OCI-LY7 (cell line): ENCODE measurements around the gene STYK1. TPM values are rescaled to one million over a fixed set of nuclear protein-coding genes. Genes with fewer than 3 reads are reported as not detected.

Experiments
- BruUV-seq: library from RNA; stranded (reverse); fragments of 400-500 nt; replicated peaks from 2 replicates; lab custom pipeline; 2021; lab: Mats Ljungman, UMichigan
- CTCF ChIA-PET: fragments of 300-600 bp; sonication (Branson Sonifier 250); formaldehyde crosslinking; loops from one replicate; lab custom pipeline; 2022; ENCODE audit warnings: antibody characterized with exemption; ENCODE audit not compliant: unreplicated experiment; lab: Charles Lee
- POLR2A ChIA-PET: fragments of 300-600 bp; sonication (Branson Sonifier 250); formaldehyde crosslinking; loops from one replicate; lab custom pipeline; 2022; ENCODE audit warnings: antibody characterized with exemption; lab: Charles Lee
- DNase-seq: peaks from one replicate; pipeline ENCODE4 v3.0.0-alpha.2; 2015; ENCODE audit warnings: low spot score
- H2AFZ ChIP-seq: fragments of 200-600 bp; sonication (generic), shearing (Covaris generic); 2 replicates; pipeline ENCODE4 v1.6.1; 2014; ENCODE audit warnings: mild to moderate bottlenecking, antibody characterized with exemption, low read length, moderate library complexity
- H3K27ac ChIP-seq: fragments of 200-600 bp; sonication (generic); 2 replicates; pipeline ENCODE4 v1.5.1; 2014; ENCODE audit warnings: mixed run types, low read depth, mild to moderate bottlenecking, moderate library complexity, low read length, inconsistent platforms; ENCODE audit not compliant: poor library complexity, severe bottlenecking
- H3K36me3 ChIP-seq: fragments of 200-600 bp; sonication (generic); 2 replicates; pipeline ENCODE4 v1.6.1; 2014; ENCODE audit warnings: mild to moderate bottlenecking, antibody characterized with exemption, low read length, moderate library complexity, mixed read lengths; ENCODE audit not compliant: insufficient read depth
- H3K4me1 ChIP-seq: fragments of 200-600 bp; sonication (generic); 2 replicates; pipeline ENCODE4 v1.5.1; 2014; ENCODE audit warnings: mild to moderate bottlenecking, low read length; ENCODE audit not compliant: insufficient read depth, poor library complexity, severe bottlenecking
- H3K4me2 ChIP-seq: fragments of 200-600 bp; sonication (generic); 2 replicates; pipeline ENCODE4 v1.6.1; 2014; ENCODE audit warnings: mild to moderate bottlenecking, low read length
- H3K4me3 ChIP-seq: fragments of 200-600 bp; sonication (generic); 2 replicates; pipeline ENCODE4 v1.5.1; 2014; ENCODE audit warnings: mild to moderate bottlenecking, low read depth, low read length; ENCODE audit not compliant: poor library complexity, severe bottlenecking
- H3K79me2 ChIP-seq: fragments of 200-600 bp; sonication (generic); 2 replicates; pipeline ENCODE4 v1.6.1; 2016; ENCODE audit warnings: low read depth, mild to moderate bottlenecking, low read length, moderate library complexity, mixed read lengths; ENCODE audit not compliant: insufficient read depth
- H3K9me2 ChIP-seq: fragments of 200-600 bp; sonication (generic); 2 replicates; pipeline ENCODE4 v1.6.1; 2016; ENCODE audit warnings: mild to moderate bottlenecking, low read length, mixed read lengths; ENCODE audit not compliant: insufficient read depth
- H3K9me3 ChIP-seq: fragments of 200-600 bp; sonication (generic); 2 replicates; pipeline ENCODE4 v1.6.1; 2014; ENCODE audit warnings: mild to moderate bottlenecking, mixed run types, low read length, mixed read lengths
- H4K20me1 ChIP-seq: fragments of 200-600 bp; sonication (generic); 2 replicates; pipeline ENCODE4 v1.6.1; 2014; ENCODE audit warnings: mild to moderate bottlenecking, antibody characterized with exemption, low read length, moderate library complexity, mixed read lengths; ENCODE audit not compliant: insufficient read depth
- EZH2phosphoT487 ChIP-seq: fragments of 200-600 bp; sonication (generic); IDR thresholded peaks from 2 replicates; pipeline ENCODE4 v1.6.1; 2018; ENCODE audit warnings: low read depth, borderline replicate concordance, mild to moderate bottlenecking, mixed run types, antibody characterized with exemption, low read length, moderate library complexity, mixed read lengths
- intact Hi-C: fragments of 100-400 bp; cut with micrococcal nuclease; formaldehyde crosslinking; loops from one replicate; pipeline ENCODE4 v1.10.0; 2022; ENCODE audit not compliant: unreplicated experiment
- total RNA-seq, 2 experiments: library from RNA; depleted of rRNA in 1 of 2; stranded (reverse); fragments of >200 nt in 1 of 2; shearing (Covaris generic) in 1 of 2; gene quantifications; 2 replicates each; pipeline ENCODE4 v1.2.3, GENCODE V29; 2014 to 2022
- TF ChIP-seq, protein P1 (sequence below): fragments of 200-600 bp; sonication (generic); conservative IDR thresholded peaks from 2 replicates; pipeline ENCODE4 v1.5.1; 2014; ENCODE audit warnings: mild to moderate bottlenecking, antibody characterized with exemption, low read length, moderate library complexity, mixed read lengths

The STYK1 gene
- total RNA-seq, 2 experiments from 2014 or later = not detected

DNA sequence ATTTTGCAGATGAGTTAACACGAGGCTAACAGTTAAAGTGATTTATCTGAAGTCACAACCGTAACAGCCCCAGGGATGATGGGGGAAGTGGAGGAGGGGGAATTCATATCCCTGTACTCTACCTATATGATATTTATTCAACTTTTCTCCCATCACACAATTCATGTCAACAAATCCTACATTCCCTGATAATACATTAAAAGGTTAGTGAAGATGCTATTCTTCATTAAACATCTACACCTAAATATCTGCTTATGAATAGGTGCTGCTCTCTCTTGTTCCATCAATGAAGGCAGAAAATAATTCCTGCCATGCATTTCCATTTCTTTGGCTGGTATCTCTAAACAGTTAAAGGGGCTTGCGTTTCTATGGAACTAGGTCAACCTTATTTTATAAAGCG, 42.4 kb upstream of the STYK1 start:
- CTCF ChIA-PET = no interaction called here
- Histone ChIP-seq H2AFZ (no peak overlapping the region), H3K27ac (no peak overlapping the region), H3K4me3 (no peak overlapping the region), H3K9me3 (no peaks in the 10 kb centered on the region), H3K36me3 (peaks cover 75% of the 10 kb centered on the region), H4K20me1 (peaks cover 19% of the 10 kb centered on the region; the same call in 1 of the 2 replicates), H3K79me2 (peaks cover 30% of the 10 kb centered on the region), H3K4me2 (no peak overlapping the region), H3K9me2 (no peaks in the 10 kb centered on the region), H3K4me1 (peaks cover 15% of the 10 kb centered on the region)
- intact Hi-C loops = no loop called here
- no TSS peak for BruUV-seq
- no peak for DNase-seq
- POLR2A ChIA-PET = no interaction called here
- TF ChIP-seq, protein P1, sequence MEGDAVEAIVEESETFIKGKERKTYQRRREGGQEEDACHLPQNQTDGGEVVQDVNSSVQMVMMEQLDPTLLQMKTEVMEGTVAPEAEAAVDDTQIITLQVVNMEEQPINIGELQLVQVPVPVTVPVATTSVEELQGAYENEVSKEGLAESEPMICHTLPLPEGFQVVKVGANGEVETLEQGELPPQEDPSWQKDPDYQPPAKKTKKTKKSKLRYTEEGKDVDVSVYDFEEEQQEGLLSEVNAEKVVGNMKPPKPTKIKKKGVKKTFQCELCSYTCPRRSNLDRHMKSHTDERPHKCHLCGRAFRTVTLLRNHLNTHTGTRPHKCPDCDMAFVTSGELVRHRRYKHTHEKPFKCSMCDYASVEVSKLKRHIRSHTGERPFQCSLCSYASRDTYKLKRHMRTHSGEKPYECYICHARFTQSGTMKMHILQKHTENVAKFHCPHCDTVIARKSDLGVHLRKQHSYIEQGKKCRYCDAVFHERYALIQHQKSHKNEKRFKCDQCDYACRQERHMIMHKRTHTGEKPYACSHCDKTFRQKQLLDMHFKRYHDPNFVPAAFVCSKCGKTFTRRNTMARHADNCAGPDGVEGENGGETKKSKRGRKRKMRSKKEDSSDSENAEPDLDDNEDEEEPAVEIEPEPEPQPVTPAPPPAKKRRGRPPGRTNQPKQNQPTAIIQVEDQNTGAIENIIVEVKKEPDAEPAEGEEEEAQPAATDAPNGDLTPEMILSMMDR = no peak
- TF ChIP-seq EZH2phosphoT487 = no peak

DNA sequence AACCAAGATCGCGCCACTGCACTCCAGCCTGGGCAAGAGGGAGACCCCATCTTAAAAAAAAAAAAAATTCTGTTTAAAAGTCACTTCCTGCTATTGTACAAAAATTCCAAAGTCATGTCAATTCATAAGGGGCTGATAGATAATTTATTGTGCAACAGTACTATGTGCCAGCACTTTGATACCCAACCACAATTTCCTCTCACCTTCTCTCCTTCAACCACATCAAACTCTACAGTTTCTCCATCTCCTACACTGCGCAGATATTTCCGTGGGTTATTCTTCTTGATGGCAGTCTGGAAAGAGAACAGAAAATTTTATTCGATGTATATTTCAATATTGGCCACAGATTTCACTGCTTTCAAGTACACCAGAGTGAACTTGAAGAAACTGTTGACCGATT, 41.6 kb upstream of the STYK1 start:
- Histone ChIP-seq H3K79me2 (peaks cover 22% of the 10 kb centered on the region), H4K20me1 (0 out of 2 replicates have a peak, but pooled peaks cover 19% of the 10 kb centered on the region), H3K9me2 (no peaks in the 10 kb centered on the region), H3K9me3 (no peaks in the 10 kb centered on the region), H3K27ac (no peak overlapping the region), H3K4me1 (peaks cover 7% of the 10 kb centered on the region), H3K36me3 (peaks cover 79% of the 10 kb centered on the region), H3K4me2 (no peak overlapping the region), H2AFZ (no peak overlapping the region), H3K4me3 (no peak overlapping the region)
- ChIA-PET POLR2A (interaction anchor here (0.6 kb wide), 1 partner anchor 519 kb away, joined by 3 read pairs; no protein-coding TSS in a partner anchor), CTCF (no interaction called here)
- BruUV-seq = no TSS peak
- intact Hi-C loops = no loop called here
- TF ChIP-seq, protein P1 = no peak
- no peak for TF ChIP-seq EZH2phosphoT487
- no peak for DNase-seq

DNA sequence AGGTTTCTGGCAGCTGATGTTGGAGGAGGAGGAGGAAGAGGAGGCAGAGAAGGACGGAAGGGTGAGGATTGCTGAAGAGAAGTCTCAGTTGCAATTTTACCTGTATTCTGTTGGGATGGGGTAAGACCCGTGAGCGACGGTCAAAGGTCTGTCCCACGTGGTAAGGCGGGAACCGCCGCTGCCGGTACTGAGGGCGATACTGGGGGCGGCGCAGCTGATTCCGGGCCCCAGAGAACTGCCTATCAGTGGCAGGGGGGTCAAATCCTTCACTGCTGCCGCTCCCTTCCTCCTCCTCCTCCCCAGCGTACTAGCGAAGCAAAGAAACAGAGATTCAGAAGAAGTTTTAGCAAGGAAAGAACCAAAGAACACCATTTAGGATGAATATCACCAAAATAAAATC, 36.0 kb upstream of the STYK1 start:
- Histone ChIP-seq H2AFZ (no peak overlapping the region), H3K4me1 (no peaks in the 10 kb centered on the region), H3K36me3 (peaks cover 93% of the 10 kb centered on the region), H4K20me1 (no peaks in the 10 kb centered on the region), H3K4me2 (no peak overlapping the region), H3K4me3 (no peak overlapping the region), H3K9me3 (no peaks in the 10 kb centered on the region), H3K79me2 (no peaks in the 10 kb centered on the region), H3K27ac (no peak overlapping the region), H3K9me2 (no peaks in the 10 kb centered on the region)
- ChIA-PET CTCF (no interaction called here), POLR2A (no interaction called here)
- intact Hi-C loops = no loop called here
- TF ChIP-seq EZH2phosphoT487 = no peak
- TF ChIP-seq, protein P1 = no peak
- no TSS peak for BruUV-seq
- no peak for DNase-seq
